HepG2 (cell line): ENCODE measurements around the gene EIF6. TPM values are rescaled to one million over a fixed set of nuclear protein-coding genes. Genes with fewer than 3 reads are reported as not detected.
A peak's percentile ranks its signal among the peaks of the same experiment; 100 is the strongest.

Source experiments
- ARNT2 ChIP-seq: sonication (generic); formaldehyde crosslinking; IDR thresholded peaks from 2 replicates; pipeline ENCODE4 v1.8.0; 2022; ENCODE audit warnings: mild to moderate bottlenecking, low read depth, missing genetic modification reagents, moderate library complexity
- BRD4 ChIP-seq: sonication (generic); formaldehyde crosslinking; IDR thresholded peaks from 2 replicates; pipeline ENCODE4 v1.4.0; 2020; ENCODE audit warnings: missing genetic modification reagents
- CEBPG ChIP-seq: IDR thresholded peaks from 2 replicates; pipeline ENCODE4 v1.6.1; 2016
- GFI1 ChIP-seq: sonication (generic); formaldehyde crosslinking; IDR thresholded peaks from 2 replicates; pipeline ENCODE4 v1.5.0; 2020; ENCODE audit warnings: missing genetic modification reagents, mild to moderate bottlenecking, borderline replicate concordance
- GTF2F1 ChIP-seq: fragments of 150-350 bp; IDR thresholded peaks from 2 replicates; pipeline ENCODE4 v1.6.1; 2014; ENCODE audit warnings: low read length
- NFKB2 ChIP-seq: sonication (generic); formaldehyde crosslinking; IDR thresholded peaks from 2 replicates; pipeline ENCODE4 v1.4.0; 2020; ENCODE audit warnings: missing genetic modification reagents, borderline replicate concordance
- STAG1 ChIP-seq: sonication (generic); formaldehyde crosslinking; IDR thresholded peaks from 2 replicates; pipeline ENCODE4 v1.4.0; 2020; ENCODE audit warnings: missing genetic modification reagents
- TSC22D2 ChIP-seq: sonication (generic); formaldehyde crosslinking; IDR thresholded peaks from 2 replicates; pipeline ENCODE4 v1.5.1; 2020; ENCODE audit warnings: missing genetic modification reagents, mild to moderate bottlenecking, borderline replicate concordance
- YEATS2 ChIP-seq: sonication (generic); formaldehyde crosslinking; IDR thresholded peaks from 2 replicates; pipeline ENCODE4 v1.4.0; 2020; ENCODE audit warnings: missing genetic modification reagents, borderline replicate concordance
- ZFP1 ChIP-seq: IDR thresholded peaks from 2 replicates; pipeline ENCODE4 v1.6.1; 2016
- ZMAT3 ChIP-seq: sonication (generic); formaldehyde crosslinking; conservative IDR thresholded peaks from 2 replicates; pipeline ENCODE4 v1.7.0; 2021; ENCODE audit warnings: missing genetic modification reagents
- ZSCAN21 ChIP-seq: sonication (generic); formaldehyde crosslinking; IDR thresholded peaks from 2 replicates; pipeline ENCODE4 v1.8.0; 2022; ENCODE audit warnings: mild to moderate bottlenecking, missing genetic modification reagents, moderate library complexity, borderline replicate concordance
- polyA plus RNA-seq, 8 experiments: library from polyadenylated mRNA; depleted of rRNA in 3 of 8; stranded (reverse) in 7 of 8; unstranded in 1 of 8; fragments of >200 nt; fragmentation: Illumina TruSeq in 4 of 8; extraction: Trizol in 4 of 8; gene quantifications; 2 replicates each; pipeline versions ENCODE4 v1.2.1 to v1.2.3, GENCODE V29; 2011 to 2016; ENCODE audit warnings: low read depth in 4 of 8, missing spikeins in 1 of 8, mixed read lengths in 1 of 8; ENCODE audit not compliant: insufficient read depth in 1 of 8
- total RNA-seq, 5 experiments: library from RNA; depleted of rRNA; stranded (reverse); fragments of >200 nt; fragmentation: Illumina TruSeq; extraction: Trizol; gene quantifications; 2 replicates each; pipeline ENCODE4 v1.2.3, GENCODE V29; 2016; ENCODE audit warnings: low read depth in 1 of 5
- TF ChIP-seq, protein P1 (sequence below): sonication (generic); formaldehyde crosslinking; IDR thresholded peaks from 2 replicates; pipeline ENCODE4 v1.4.0; 2020; ENCODE audit warnings: missing genetic modification reagents
- TF ChIP-seq, protein P2 (sequence below): sonication (generic); formaldehyde crosslinking; IDR thresholded peaks from 2 replicates; pipeline ENCODE4 v1.4.0; 2020; ENCODE audit warnings: missing genetic modification reagents, borderline replicate concordance
- TF ChIP-seq, protein P3 (sequence below): sonication (generic); formaldehyde crosslinking; IDR thresholded peaks from 2 replicates; pipeline ENCODE4 v1.4.0; 2020; ENCODE audit warnings: missing genetic modification reagents
- TF ChIP-seq, protein P4 (sequence below): IDR thresholded peaks from 2 replicates; pipeline ENCODE4 v1.6.1; 2016
- TF ChIP-seq, protein P5 (sequence below): IDR thresholded peaks from 2 replicates; pipeline ENCODE4 v1.6.1; 2016; ENCODE audit warnings: low read depth, borderline replicate concordance
- TF ChIP-seq, protein P6 (sequence below): sonication (generic); formaldehyde crosslinking; IDR thresholded peaks from 2 replicates; pipeline ENCODE4 v1.5.1; 2020; ENCODE audit warnings: mild to moderate bottlenecking, missing genetic modification reagents, borderline replicate concordance

The EIF6 gene
- total and polyA plus RNA-seq, 2 of the 13 experiments (the other 11 are each of a cell fraction or from before 2014, with no cell fraction given): 462 to 466 TPM

DNA sequence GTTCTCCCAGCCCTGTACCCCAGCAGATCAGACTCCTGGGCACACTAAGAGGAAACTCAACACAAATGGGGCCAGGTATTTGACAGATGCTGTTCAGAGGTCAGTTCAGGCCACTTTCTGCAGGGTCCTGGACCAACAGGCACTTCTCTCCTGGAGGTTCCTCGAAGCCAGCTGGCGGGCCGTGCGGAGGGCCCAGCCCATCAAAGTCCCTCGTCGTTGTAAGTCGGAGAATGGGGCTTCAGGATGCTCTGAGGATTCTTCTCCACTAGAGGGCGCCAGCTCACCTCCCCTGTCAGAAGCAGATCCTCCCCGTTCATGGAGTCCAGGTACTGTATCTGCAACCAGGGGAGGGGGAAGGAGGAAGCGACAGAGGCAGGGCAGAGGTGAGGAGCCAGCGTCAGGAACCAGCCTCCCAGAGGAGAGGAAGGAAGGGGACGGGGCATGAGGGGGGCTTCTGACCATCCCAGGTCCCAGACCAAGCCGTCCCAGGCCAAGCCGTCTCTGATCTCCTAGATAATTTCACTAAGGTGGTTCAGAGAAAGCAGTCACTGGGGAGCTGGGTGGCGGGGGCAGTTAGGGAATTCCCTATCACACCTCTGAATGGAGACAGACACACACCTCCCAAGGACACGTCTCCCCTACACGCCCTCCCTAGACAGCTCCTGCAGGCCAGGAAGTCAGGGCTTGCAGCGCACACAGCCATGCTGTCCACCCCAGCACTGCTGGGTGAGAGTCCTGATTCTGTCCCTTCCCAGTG is 19.3 kb upstream of the EIF6 start (continued):
- TF ChIP-seq GTF2F1: 0 out of 2 replicates have a peak, but pooled peaks have one; percentile 51
- TF ChIP-seq, protein P1, sequence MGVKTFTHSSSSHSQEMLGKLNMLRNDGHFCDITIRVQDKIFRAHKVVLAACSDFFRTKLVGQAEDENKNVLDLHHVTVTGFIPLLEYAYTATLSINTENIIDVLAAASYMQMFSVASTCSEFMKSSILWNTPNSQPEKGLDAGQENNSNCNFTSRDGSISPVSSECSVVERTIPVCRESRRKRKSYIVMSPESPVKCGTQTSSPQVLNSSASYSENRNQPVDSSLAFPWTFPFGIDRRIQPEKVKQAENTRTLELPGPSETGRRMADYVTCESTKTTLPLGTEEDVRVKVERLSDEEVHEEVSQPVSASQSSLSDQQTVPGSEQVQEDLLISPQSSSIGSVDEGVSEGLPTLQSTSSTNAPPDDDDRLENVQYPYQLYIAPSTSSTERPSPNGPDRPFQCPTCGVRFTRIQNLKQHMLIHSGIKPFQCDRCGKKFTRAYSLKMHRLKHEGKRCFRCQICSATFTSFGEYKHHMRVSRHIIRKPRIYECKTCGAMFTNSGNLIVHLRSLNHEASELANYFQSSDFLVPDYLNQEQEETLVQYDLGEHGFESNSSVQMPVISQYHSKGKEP (CRISPR knock-in tag): no peak
- peak; percentile 47; the same call in 1 of the 2 replicates for TF ChIP-seq CEBPG (CRISPR knock-in tag)
- TF ChIP-seq, protein P2, sequence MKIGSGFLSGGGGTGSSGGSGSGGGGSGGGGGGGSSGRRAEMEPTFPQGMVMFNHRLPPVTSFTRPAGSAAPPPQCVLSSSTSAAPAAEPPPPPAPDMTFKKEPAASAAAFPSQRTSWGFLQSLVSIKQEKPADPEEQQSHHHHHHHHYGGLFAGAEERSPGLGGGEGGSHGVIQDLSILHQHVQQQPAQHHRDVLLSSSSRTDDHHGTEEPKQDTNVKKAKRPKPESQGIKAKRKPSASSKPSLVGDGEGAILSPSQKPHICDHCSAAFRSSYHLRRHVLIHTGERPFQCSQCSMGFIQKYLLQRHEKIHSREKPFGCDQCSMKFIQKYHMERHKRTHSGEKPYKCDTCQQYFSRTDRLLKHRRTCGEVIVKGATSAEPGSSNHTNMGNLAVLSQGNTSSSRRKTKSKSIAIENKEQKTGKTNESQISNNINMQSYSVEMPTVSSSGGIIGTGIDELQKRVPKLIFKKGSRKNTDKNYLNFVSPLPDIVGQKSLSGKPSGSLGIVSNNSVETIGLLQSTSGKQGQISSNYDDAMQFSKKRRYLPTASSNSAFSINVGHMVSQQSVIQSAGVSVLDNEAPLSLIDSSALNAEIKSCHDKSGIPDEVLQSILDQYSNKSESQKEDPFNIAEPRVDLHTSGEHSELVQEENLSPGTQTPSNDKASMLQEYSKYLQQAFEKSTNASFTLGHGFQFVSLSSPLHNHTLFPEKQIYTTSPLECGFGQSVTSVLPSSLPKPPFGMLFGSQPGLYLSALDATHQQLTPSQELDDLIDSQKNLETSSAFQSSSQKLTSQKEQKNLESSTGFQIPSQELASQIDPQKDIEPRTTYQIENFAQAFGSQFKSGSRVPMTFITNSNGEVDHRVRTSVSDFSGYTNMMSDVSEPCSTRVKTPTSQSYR: peak; percentile 24; the same call in 1 of the 2 replicates
- TF ChIP-seq STAG1 (CRISPR knock-in tag): peak; percentile 96
- peak; percentile 90; the same call in 1 of the 2 replicates for TF ChIP-seq TSC22D2 (CRISPR knock-in tag)
- TF ChIP-seq, protein P3, sequence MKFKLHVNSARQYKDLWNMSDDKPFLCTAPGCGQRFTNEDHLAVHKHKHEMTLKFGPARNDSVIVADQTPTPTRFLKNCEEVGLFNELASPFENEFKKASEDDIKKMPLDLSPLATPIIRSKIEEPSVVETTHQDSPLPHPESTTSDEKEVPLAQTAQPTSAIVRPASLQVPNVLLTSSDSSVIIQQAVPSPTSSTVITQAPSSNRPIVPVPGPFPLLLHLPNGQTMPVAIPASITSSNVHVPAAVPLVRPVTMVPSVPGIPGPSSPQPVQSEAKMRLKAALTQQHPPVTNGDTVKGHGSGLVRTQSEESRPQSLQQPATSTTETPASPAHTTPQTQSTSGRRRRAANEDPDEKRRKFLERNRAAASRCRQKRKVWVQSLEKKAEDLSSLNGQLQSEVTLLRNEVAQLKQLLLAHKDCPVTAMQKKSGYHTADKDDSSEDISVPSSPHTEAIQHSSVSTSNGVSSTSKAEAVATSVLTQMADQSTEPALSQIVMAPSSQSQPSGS (CRISPR knock-in tag): peak; percentile 73
- peak; percentile 76; the same call in 1 of the 2 replicates for TF ChIP-seq YEATS2
- peak; percentile 58; the same call in 1 of the 2 replicates for TF ChIP-seq ZSCAN21
- peak; percentile 30; the same call in 1 of the 2 replicates for TF ChIP-seq GFI1 (CRISPR knock-in tag)
- peak; percentile 54; the same call in 1 of the 2 replicates for TF ChIP-seq NFKB2 (CRISPR knock-in tag)
- no peak; the same call in 1 of the 2 replicates for TF ChIP-seq BRD4 (CRISPR knock-in tag)
- TF ChIP-seq, protein P4, sequence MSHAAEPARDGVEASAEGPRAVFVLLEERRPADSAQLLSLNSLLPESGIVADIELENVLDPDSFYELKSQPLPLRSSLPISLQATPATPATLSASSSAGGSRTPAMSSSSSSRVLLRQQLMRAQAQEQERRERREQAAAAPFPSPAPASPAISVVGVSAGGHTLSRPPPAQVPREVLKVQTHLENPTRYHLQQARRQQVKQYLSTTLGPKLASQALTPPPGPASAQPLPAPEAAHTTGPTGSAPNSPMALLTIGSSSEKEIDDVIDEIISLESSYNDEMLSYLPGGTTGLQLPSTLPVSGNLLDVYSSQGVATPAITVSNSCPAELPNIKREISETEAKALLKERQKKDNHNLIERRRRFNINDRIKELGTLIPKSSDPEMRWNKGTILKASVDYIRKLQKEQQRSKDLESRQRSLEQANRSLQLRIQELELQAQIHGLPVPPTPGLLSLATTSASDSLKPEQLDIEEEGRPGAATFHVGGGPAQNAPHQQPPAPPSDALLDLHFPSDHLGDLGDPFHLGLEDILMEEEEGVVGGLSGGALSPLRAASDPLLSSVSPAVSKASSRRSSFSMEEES: peak; percentile 47
- TF ChIP-seq ZFP1 (CRISPR knock-in tag): 0 out of 2 replicates have a peak, but pooled peaks have one; percentile 62
- TF ChIP-seq ARNT2: 0 out of 2 replicates have a peak, but pooled peaks have one; percentile 30
- TF ChIP-seq ZMAT3 (CRISPR knock-in tag): peak; percentile 66; the same call in 1 of the 2 replicates
- TF ChIP-seq, protein P5, sequence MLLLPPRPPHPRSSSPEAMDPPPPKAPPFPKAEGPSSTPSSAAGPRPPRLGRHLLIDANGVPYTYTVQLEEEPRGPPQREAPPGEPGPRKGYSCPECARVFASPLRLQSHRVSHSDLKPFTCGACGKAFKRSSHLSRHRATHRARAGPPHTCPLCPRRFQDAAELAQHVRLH (CRISPR knock-in tag): peak; percentile 95; the same call in 1 of the 2 replicates
- TF ChIP-seq, protein P6, sequence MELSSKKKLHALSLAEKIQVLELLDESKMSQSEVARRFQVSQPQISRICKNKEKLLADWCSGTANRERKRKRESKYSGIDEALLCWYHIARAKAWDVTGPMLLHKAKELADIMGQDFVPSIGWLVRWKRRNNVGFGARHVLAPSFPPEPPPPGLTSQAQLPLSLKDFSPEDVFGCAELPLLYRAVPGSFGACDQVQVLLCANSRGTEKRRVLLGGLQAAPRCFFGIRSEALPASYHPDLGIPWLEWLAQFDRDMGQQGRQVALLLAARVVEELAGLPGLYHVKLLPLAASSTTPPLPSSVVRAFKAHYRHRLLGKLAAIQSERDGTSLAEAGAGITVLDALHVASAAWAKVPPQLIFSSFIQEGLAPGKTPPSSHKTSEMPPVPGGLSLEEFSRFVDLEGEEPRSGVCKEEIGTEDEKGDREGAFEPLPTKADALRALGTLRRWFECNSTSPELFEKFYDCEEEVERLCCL (CRISPR knock-in tag): no peak
